ENCODE data around the gene KCNQ1. TPM values are rescaled to one million over a fixed set of nuclear protein-coding genes. Genes with fewer than 3 reads are reported as not detected.

KCNQ1 gene
- total RNA-seq, 1 experiment from 2014 or later, result not detected

- no peaks in the 10 kb centered on the region for H3K27me3 ChIP-seq
- no peaks in the 10 kb centered on the region for H3K9me3 ChIP-seq (replicated peaks)
- no peak overlapping the region for H3K27ac ChIP-seq
- H3K4me1 ChIP-seq, result no peaks in the 10 kb centered on the region
- DNase-seq, result no peak
- H3K36me3 ChIP-seq, result no peaks in the 10 kb centered on the region
- H3K4me3 ChIP-seq, result no peak overlapping the region
These were observed 437.2 kb downstream of the KCNQ1 start for GRCh38 chr11:2881981-2882375.

DNA sequence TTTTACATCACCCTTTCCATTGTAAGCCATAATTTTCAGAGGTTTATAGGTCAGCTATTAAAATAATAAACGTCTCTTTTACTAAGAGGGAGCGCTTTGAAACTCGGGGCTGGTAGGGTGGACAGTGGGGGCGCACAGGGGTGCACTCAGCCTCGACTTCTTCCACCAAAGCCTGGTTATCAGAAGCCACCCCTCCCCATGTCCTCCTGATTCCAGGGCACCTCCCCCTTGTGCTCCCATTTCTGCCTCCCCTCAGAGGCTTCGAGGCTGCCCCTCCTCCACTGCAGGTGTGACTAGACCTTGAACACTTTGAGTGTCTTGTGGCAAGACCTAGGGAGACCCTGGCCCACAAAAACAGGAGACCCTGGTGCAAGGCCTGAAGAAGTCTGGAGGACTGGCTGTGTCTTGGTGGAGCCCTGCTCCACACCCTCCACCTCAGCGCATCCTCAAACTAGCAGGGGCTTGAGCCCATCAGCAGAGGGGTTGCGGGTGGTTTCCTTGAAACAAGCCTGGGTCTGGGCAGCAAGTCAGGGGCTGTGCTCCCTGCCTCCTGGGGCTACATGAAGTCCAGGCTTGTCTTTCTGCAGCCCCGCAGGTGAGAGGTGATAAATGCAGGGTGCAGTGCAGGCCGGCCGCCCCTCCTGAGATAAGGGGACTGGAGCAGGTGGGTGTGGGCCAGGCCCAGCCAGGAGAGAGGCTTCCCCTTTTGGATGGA is 437.7 kb downstream of the KCNQ1 start:
- DNase-seq, result no peak
- no peaks in the 10 kb centered on the region for H3K36me3 ChIP-seq
- no peaks in the 10 kb centered on the region for H3K4me1 ChIP-seq
- H3K27ac ChIP-seq, result no peak overlapping the region
- no peaks in the 10 kb centered on the region for H3K9me3 ChIP-seq (replicated peaks)
- no peaks in the 10 kb centered on the region for H3K27me3 ChIP-seq
- no peak overlapping the region for H3K4me3 ChIP-seq

DNA sequence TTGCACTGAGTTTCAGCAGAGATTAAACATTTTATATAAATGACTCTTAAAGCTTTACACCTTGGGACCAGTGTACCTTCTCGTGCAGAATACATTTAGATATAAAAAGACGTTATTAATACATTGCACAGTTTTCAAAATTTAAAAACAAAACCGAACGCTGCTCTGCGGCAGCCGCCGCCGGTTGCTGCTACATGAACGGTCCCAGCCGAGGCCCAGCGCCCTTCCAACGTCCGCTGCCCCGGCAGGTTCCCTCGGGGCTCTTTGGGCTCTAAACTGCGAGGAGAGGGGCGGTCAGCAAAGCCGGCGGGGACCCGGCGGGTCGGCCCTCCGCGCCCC is 438.8 kb downstream of the KCNQ1 start:
- Histone ChIP-seq H3K27me3 (no peaks in the 10 kb centered on the region), H3K27ac (no peak overlapping the region), H3K4me3 (peak overlapping the region; percentile 36; the same call in 1 of the 2 replicates), H3K4me1 (no peaks in the 10 kb centered on the region), H3K36me3 (no peaks in the 10 kb centered on the region), H3K9me3 (replicated peaks) (no peaks in the 10 kb centered on the region)
- no peak for DNase-seq

DNA sequence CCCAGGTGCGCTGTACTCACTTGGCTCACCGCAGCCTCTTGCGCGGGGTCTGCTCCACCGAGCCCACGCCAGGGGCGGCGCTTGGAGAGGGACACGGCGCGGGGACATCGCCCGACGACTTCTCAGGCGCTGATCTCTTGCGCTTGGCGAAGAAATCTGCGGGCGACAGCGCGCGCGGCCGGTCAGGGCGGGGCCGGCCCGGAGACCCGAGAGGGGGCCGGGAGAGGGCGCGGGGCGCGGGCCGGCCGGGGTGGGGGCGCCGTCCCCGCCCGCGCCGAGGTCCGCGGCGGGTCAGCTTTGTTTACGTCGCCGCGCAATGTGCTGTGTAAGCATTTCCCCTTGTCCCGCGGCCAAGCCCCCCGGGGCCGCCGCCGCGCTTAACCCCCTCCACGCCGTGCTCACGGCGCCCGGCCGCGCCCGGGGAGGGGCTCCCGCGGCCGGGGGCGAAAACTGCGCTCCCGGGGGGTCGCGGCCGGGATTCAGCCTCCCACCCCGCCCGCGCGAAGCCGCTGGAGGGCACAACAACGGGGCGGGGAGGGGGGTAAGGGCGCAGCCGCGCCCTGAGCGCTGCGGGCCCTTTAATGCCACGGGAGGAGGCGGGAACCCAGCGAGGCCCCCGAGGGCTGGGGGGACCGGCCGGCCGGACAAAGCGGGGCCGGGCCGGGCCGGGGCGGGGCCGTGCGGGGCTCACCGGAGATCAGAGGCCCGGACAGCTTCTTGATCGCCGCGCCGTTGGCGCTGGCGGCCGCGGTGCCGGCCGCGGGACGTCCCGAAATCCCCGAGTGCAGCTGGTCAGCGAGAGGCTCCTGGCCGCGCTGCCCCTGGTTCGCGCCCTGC is 439.4 kb downstream of the KCNQ1 start:
- Histone ChIP-seq H3K27ac (no peak overlapping the region), H3K4me3 (peak overlapping the region; percentile 36), H3K4me1 (no peaks in the 10 kb centered on the region), H3K9me3 (replicated peaks) (no peaks in the 10 kb centered on the region), H3K27me3 (no peaks in the 10 kb centered on the region), H3K36me3 (no peaks in the 10 kb centered on the region)
- no peak for DNase-seq

DNA sequence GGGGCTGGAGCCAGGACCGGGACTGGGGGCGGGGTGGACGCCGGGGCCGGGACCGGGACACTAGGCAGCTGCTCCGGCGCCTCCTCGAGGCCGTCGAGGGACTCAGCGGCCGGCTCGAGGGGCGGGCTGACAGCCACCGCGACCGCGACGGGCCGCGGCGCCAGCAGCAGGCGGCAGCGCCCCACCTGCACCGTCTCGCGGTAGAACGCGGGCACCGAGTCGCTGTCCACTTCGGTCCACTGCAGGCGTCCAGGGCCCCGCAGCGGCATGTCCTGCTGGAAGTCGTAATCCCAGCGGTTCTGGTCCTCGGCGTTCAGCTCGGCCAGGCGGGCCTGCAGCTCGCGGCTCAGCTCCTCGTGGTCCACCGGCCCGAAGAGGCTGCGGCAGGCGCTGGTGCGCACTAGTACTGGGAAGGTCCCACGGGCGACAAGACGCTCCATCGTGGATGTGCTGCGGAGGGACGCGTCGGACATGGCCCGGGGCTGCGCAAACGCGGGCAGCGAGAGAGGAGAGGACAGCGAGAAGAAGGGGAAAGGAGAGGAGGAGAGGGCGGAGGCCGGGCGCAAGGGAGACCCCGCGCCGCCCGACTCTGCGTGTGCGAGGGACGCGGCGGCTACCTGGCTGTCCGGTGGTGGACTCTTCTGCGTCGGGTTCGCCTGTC is 440.3 kb downstream of the KCNQ1 start:
- Histone ChIP-seq H3K9me3 (replicated peaks) (no peaks in the 10 kb centered on the region), H3K36me3 (no peaks in the 10 kb centered on the region), H3K27me3 (no peaks in the 10 kb centered on the region), H3K4me3 (no peak overlapping the region), H3K27ac (no peak overlapping the region), H3K4me1 (peaks cover 2% of the 10 kb centered on the region; the same call in 1 of the 2 replicates)
- no peak for DNase-seq

DNA sequence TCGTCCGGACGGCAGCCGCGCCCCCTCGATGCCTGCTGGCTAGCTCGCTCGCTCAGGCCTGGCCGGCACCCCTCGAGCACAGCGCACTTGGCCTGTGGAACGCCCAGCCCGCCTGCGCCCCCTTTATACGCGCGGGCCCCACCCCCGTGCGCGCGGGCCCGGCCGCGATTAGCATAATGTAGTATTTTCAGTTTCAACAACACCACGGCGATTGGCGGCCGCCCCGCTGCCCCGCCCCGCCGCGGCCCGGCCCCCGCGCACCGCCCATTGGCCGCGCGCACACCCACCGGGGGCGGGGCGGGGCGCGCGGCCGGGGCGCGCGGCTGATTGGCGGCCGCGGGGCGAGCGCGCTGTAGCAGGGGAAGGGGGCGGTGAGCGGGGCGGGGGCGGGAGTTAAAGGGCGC is 440.9 kb downstream of the KCNQ1 start, which contains the start of gene CDKN1C:
Gene CDKN1C (minus strand): TSS at position 98 of the 404 bp plus-strand sequence. CDS start 319 bp downstream, outside the sequence.
- Histone ChIP-seq H3K27ac (no peak within 1 kb of the TSS), H3K9me3 (replicated peaks) (no peaks in the 10 kb centered on the region), H3K36me3 (no peaks in the 10 kb centered on the region), H3K4me3 (no peak within 1 kb of the TSS), H3K27me3 (no peaks in the 10 kb centered on the region), H3K4me1 (peaks cover 8% of the 10 kb centered on the region; the same call in 1 of the 2 replicates)
- DNase-seq, result no peak

GRCh38 chr11:2886191-2886894 is 441.5 kb downstream of the KCNQ1 start:
- Histone ChIP-seq H3K4me3 (no peak overlapping the region), H3K36me3 (no peaks in the 10 kb centered on the region), H3K4me1 (peaks cover 11% of the 10 kb centered on the region; the same call in 1 of the 2 replicates), H3K27me3 (no peaks in the 10 kb centered on the region), H3K9me3 (replicated peaks) (no peaks in the 10 kb centered on the region), H3K27ac (no peak overlapping the region)
- no peak for DNase-seq

DNA sequence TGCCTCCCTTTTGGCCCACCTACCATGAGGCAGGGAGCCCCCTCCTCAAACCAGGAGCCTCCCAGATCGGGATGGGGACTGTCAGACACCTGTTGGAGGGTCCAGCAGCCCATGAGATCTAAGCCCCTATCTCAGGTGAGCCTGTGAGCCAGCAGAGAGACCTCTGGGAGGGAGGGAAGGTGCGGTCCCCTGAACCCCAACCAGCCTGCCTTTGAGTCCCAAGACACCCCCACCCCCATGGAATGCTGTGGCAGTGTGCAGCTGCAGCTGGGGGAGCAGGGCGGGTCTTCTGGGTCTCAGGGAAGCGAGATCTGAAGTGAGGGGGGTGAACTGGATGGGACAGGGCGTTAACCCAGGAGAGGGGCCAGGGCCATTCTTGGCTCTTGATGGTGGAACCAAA is 442.1 kb downstream of the KCNQ1 start:
- no peak overlapping the region for H3K27ac ChIP-seq
- H3K9me3 ChIP-seq (replicated peaks), result no peaks in the 10 kb centered on the region
- H3K27me3 ChIP-seq, result no peaks in the 10 kb centered on the region
- H3K4me1 ChIP-seq, result peaks cover 11% of the 10 kb centered on the region; the same call in 1 of the 2 replicates
- H3K36me3 ChIP-seq, result no peaks in the 10 kb centered on the region
- no peak for DNase-seq
- H3K4me3 ChIP-seq, result no peak overlapping the region

- Histone ChIP-seq H3K36me3 (no peaks in the 10 kb centered on the region), H3K4me3 (no peak overlapping the region), H3K4me1 (peaks cover 11% of the 10 kb centered on the region; the same call in 1 of the 2 replicates), H3K9me3 (replicated peaks) (no peaks in the 10 kb centered on the region), H3K27me3 (no peaks in the 10 kb centered on the region), H3K27ac (no peak overlapping the region)
- no peak for DNase-seq
These were observed 442.8 kb downstream of the KCNQ1 start for GRCh38 chr11:2887515-2888195.

DNA sequence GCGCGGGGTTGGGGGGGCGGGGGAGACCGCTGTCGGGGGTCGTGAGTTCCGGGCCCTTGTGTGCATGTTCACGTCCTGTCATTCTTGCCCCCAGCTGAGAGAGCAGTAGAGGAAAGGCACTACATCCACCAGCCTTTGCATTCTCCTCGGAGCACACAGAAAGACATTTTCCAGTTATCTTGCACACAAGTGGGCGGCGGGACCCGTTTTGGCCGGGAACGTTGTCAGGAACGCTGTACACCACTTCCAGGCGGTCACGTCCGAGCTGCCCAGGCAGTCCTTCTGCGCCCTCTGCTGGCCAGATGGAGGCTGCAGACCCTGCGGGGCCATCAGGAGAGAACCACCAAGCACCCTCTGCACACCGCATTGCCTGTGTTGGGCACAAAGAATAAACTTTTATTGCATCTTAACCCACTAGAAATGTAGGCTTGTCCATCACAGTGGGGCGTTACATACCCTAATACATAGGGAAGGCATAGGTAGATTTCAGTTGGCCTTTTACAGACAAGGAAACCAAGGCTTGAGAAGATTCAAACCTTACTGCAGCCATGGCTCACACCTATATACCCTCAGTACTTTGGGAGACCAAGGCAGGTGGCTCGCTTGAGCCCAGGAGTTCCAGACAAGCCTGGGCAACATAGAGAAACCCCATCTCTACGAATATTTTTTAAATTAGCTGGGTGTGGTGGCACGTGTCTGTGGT is 443.6 kb downstream of the KCNQ1 start:
- no peaks in the 10 kb centered on the region for H3K9me3 ChIP-seq (replicated peaks)
- H3K27ac ChIP-seq, result no peak overlapping the region
- no peaks in the 10 kb centered on the region for H3K36me3 ChIP-seq
- H3K4me3 ChIP-seq, result no peak overlapping the region
- H3K27me3 ChIP-seq, result no peaks in the 10 kb centered on the region
- H3K4me1 ChIP-seq, result peaks cover 11% of the 10 kb centered on the region; the same call in 1 of the 2 replicates
- peak; percentile 77 to 85 for DNase-seq

DNA sequence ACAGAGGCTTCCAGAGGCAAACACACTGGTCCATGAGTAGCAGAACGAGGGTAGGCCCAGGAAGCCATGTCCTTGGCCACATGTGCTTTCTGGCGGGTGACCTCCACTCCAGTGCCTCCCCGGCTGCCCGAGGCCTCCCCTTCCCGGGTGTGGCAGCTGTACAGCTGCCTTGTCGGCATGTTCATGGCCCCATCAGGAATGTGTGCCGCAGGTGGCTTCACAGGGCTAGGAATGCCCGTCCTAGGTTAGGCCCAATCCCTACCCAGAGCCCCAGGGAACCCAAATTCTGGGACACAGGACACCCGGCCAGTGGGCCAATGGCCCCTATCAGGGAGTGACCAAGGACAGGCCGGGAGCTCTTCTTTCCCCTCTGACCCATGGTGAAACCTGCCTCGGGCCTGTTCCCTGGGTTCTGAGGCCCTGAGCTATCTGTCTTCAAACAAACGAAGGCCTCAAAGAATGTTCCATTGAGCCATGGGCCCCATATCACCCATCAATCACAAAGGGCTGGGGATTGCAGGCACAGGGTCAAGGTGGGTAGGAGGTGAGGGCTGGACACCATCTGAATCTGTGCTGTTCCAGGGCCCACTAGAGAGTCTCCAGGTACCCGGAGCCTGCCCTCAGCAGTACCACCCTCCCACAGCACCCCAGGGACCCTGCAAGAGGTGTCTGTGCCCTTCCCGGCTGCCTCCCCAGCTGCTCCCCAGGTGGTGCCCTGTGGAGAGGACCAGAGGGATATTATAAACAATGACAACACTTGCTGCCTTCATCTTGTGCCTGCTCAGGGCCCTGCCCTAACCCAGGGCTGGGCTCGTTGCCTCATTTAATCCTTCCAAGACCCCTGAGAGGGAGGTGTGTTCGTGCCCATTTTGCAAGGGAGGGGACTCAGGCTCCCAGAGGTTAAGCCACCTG is 444.8 kb downstream of the KCNQ1 start:
- H3K4me1 ChIP-seq, result peaks cover 11% of the 10 kb centered on the region; the same call in 1 of the 2 replicates

GRCh38 chr11:2890466-2891294 is 445.9 kb downstream of the KCNQ1 start:
- no peaks in the 10 kb centered on the region for H3K36me3 ChIP-seq
- no peaks in the 10 kb centered on the region for H3K27me3 ChIP-seq
- no peak overlapping the region for H3K27ac ChIP-seq
- peaks cover 11% of the 10 kb centered on the region; the same call in 1 of the 2 replicates for H3K4me1 ChIP-seq
- no peak overlapping the region for H3K4me3 ChIP-seq
- H3K9me3 ChIP-seq (replicated peaks), result no peaks in the 10 kb centered on the region
- DNase-seq, result peak in 1 of 2 experiments; percentile 54

More for the DNA sequence above, 444.8 kb downstream of the KCNQ1 start:
- Histone ChIP-seq H3K4me3 (no peak overlapping the region), H3K27me3 (no peaks in the 10 kb centered on the region), H3K27ac (no peak overlapping the region), H3K9me3 (replicated peaks) (no peaks in the 10 kb centered on the region), H3K36me3 (no peaks in the 10 kb centered on the region)
- DNase-seq, result no peak
